Endothelial cell of umbilical vein (primary cell): ENCODE data around the gene DENND2C.

Experiments
- CTCF ChIP-seq, 2 donors: IDR thresholded peaks; 1 replicate in 1 of 2; 2 replicates in 1 of 2; pipeline ENCODE4 v1.5.1; 2011; ENCODE audit warnings: low read length in 2 of 2, mild to moderate bottlenecking in 2 of 2, moderate library complexity in 2 of 2, control low read depth in 1 of 2, inconsistent platforms in 1 of 2, low read depth in 1 of 2; ENCODE audit not compliant: insufficient read depth in 1 of 2; ENCODE audit errors: extremely low read depth in 1 of 2
- EZH2 ChIP-seq: IDR thresholded peaks from 2 replicates; pipeline ENCODE4 v1.6.1; 2012; ENCODE audit warnings: borderline replicate concordance, low read depth, mild to moderate bottlenecking, moderate library complexity, low read length, inconsistent platforms; ENCODE audit not compliant: severe bottlenecking
- JUN ChIP-seq: IDR thresholded peaks from 2 replicates; pipeline ENCODE4 v1.6.1; 2011; ENCODE audit warnings: borderline replicate concordance, low read depth; ENCODE audit not compliant: insufficient read length, insufficient read depth
- MAX ChIP-seq: IDR thresholded peaks from 2 replicates; pipeline ENCODE4 v1.6.1; 2011; ENCODE audit not compliant: insufficient read depth, insufficient read length
- POLR2A ChIP-seq: IDR thresholded peaks from 2 replicates; pipeline ENCODE4 v1.6.1; 2012; ENCODE audit warnings: low read depth, mild to moderate bottlenecking, control low read depth, low read length

DNA sequence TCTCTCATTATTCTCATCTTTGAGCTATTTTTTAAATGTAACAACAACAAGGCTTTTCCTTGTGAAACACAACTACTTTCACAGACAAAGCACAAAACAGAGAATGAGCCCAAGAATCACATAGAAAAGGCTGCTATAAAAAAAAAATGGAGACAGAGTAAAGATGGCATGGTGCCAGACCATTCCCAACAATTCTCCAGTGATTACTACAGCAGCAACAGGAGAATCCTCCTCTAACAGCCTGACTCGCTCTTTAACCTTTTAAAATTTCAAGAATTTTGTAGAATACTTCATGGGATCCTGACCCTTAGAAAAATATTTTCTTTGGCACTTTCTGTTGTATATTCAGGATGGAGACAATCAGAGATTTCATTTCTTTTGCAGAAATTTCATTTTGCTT lies 84.6 kb downstream of the DENND2C start:
- TF ChIP-seq CTCF (IDR thresholded peaks at IDR 0.05; ENCODE audit: extremely low read depth in 1 of 2, insufficient read depth in 1 of 2, low read depth in 1 of 2, low read length in 2 of 2) (no peak), POLR2A (no peak), JUN (no peak), EZH2 (no peak), MAX (no peak)
